Retina (tissue), 1 donor: Measurements from ENCODE around the gene SEMA4C.

Source experiments
- DNase-seq: peaks from one replicate; pipeline ENCODE4 v3.0.0-alpha.2; 2016

Gene SEMA4C

GRCh38 chr2:96817882-96818281 lies 52.0 kb downstream of the SEMA4C start:
- DNase-seq = no peak

GRCh38 chr2:96816836-96817702 lies 52.8 kb downstream of the SEMA4C start:
- peak; percentile 57 for DNase-seq

GRCh38 chr2:96816127-96816835 lies 53.6 kb downstream of the SEMA4C start, which contains the start of gene CNNM3:
TSS of gene CNNM3 (plus strand) at chr2:96816268. CDS start at chr2:96816278, 10 bp downstream.
- DNase-seq = peak; percentile 97

GRCh38 chr2:96815326-96816126 lies 54.4 kb downstream of the SEMA4C start:
- DNase-seq = peak; percentile 81

GRCh38 chr2:96813656-96814055 lies 56.2 kb downstream of the SEMA4C start:
- DNase-seq = no peak

GRCh38 chr2:96811917-96812316 lies 58.0 kb downstream of the SEMA4C start:
- DNase-seq = no peak

- no peak for DNase-seq
These were observed 59.1 kb downstream of the SEMA4C start for GRCh38 chr2:96810783-96811192.

GRCh38 chr2:96809951-96810782 lies 59.7 kb downstream of the SEMA4C start:
- DNase-seq = no peak
